HEK293 (cell line): Measurements from ENCODE around the gene CCDC87.

Source experiments
- ELK4 ChIP-seq: IDR thresholded peaks from 2 replicates; pipeline ENCODE4 v1.6.1; 2011; ENCODE audit warnings: mild to moderate bottlenecking, low read depth, low read length, borderline replicate concordance
- HIC1 ChIP-seq: fragments of 450-650 bp; formaldehyde crosslinking; IDR thresholded peaks from 2 replicates; pipeline ENCODE4 v1.5.1; 2016; ENCODE audit warnings: missing biosample characterization, missing genetic modification characterization
- KLF16 ChIP-seq: fragments of 450-650 bp; formaldehyde crosslinking; IDR thresholded peaks from 2 replicates; pipeline ENCODE4 v1.5.1; 2017; ENCODE audit warnings: missing biosample characterization, missing genetic modification characterization
- PRDM1 ChIP-seq: fragments of 450-650 bp; formaldehyde crosslinking; IDR thresholded peaks from 2 replicates; pipeline ENCODE4; 2016; ENCODE audit warnings: missing biosample characterization, missing genetic modification characterization
- SALL2 ChIP-seq: fragments of 450-650 bp; formaldehyde crosslinking; IDR thresholded peaks from 2 replicates; pipeline ENCODE4 v1.5.0; 2017; ENCODE audit warnings: missing biosample characterization, mild to moderate bottlenecking, missing genetic modification characterization, borderline replicate concordance
- TSHZ1 ChIP-seq: fragments of 450-650 bp; formaldehyde crosslinking; IDR thresholded peaks from 2 replicates; pipeline ENCODE4 v1.5.1; 2016; ENCODE audit warnings: missing biosample characterization, missing genetic modification characterization, borderline replicate concordance
- ZBTB11 ChIP-seq: fragments of 450-650 bp; formaldehyde crosslinking; conservative IDR thresholded peaks from 2 replicates; pipeline ENCODE4 v1.5.1; 2016; ENCODE audit warnings: low read depth, missing biosample characterization, missing genetic modification characterization
- ZFP3 ChIP-seq: fragments of 450-650 bp; formaldehyde crosslinking; IDR thresholded peaks from 2 replicates; pipeline ENCODE4 v1.5.1; 2016; ENCODE audit warnings: low read depth, missing biosample characterization, missing genetic modification characterization
- ZNF112 ChIP-seq: fragments of 450-650 bp; formaldehyde crosslinking; IDR thresholded peaks from 2 replicates; pipeline ENCODE4 v1.5.0; 2017; ENCODE audit warnings: missing biosample characterization, missing genetic modification characterization
- ZNF133 ChIP-seq: fragments of 450-650 bp; formaldehyde crosslinking; IDR thresholded peaks from 2 replicates; pipeline ENCODE4 v1.5.1; 2016; ENCODE audit warnings: missing biosample characterization, missing genetic modification characterization
- ZNF155 ChIP-seq: fragments of 450-650 bp; formaldehyde crosslinking; IDR thresholded peaks from 2 replicates; pipeline ENCODE4 v1.5.1; 2016; ENCODE audit warnings: missing biosample characterization, missing genetic modification characterization
- ZNF169 ChIP-seq: fragments of 450-650 bp; formaldehyde crosslinking; IDR thresholded peaks from 2 replicates; pipeline ENCODE4 v1.5.1; 2016; ENCODE audit warnings: missing biosample characterization, missing genetic modification characterization
- ZNF248 ChIP-seq: fragments of 450-650 bp; formaldehyde crosslinking; IDR thresholded peaks from 2 replicates; pipeline ENCODE4 v1.5.1; 2017; ENCODE audit warnings: missing biosample characterization, missing genetic modification characterization
- ZNF274 ChIP-seq, 2 experiments: fragments of 200-500 bp in 1 of 2; fragments of 450-650 bp in 1 of 2; sonication (Bioruptor generic) in 1 of 2; formaldehyde crosslinking in 1 of 2; IDR thresholded peaks; 2 replicates each; pipeline versions ENCODE4 v1.5.1 to v1.6.1; 2014 to 2016; ENCODE audit warnings: borderline replicate concordance in 1 of 2, inconsistent platforms in 1 of 2, low read length in 1 of 2, missing biosample characterization in 1 of 2, missing genetic modification characterization in 1 of 2
- ZNF292 ChIP-seq: fragments of 450-650 bp; formaldehyde crosslinking; IDR thresholded peaks from 2 replicates; pipeline ENCODE4 v1.5.1; 2016; ENCODE audit warnings: low read depth, missing biosample characterization, missing genetic modification characterization, borderline replicate concordance
- ZNF302 ChIP-seq: fragments of 450-650 bp; formaldehyde crosslinking; IDR thresholded peaks from 2 replicates; pipeline ENCODE4 v1.5.1; 2016; ENCODE audit warnings: missing biosample characterization, missing genetic modification characterization, low read depth
- ZNF488 ChIP-seq: fragments of 450-650 bp; formaldehyde crosslinking; IDR thresholded peaks from 2 replicates; pipeline ENCODE4 v1.5.1; 2016; ENCODE audit warnings: missing biosample characterization, missing genetic modification characterization
- ZNF544 ChIP-seq: fragments of 450-650 bp; formaldehyde crosslinking; IDR thresholded peaks from 2 replicates; pipeline ENCODE4 v1.5.0; 2017; ENCODE audit warnings: missing biosample characterization, missing genetic modification characterization
- ZNF629 ChIP-seq: fragments of 450-650 bp; formaldehyde crosslinking; IDR thresholded peaks from 2 replicates; pipeline ENCODE4 v1.5.1; 2017; ENCODE audit warnings: missing biosample characterization, missing genetic modification characterization
- ZNF639 ChIP-seq: fragments of 450-650 bp; formaldehyde crosslinking; IDR thresholded peaks from 2 replicates; pipeline ENCODE4 v1.5.1; 2016; ENCODE audit warnings: missing biosample characterization, missing genetic modification characterization
- ZNF670 ChIP-seq: fragments of 450-650 bp; formaldehyde crosslinking; IDR thresholded peaks from 2 replicates; pipeline ENCODE4 v1.5.1; 2016; ENCODE audit warnings: missing biosample characterization, missing genetic modification characterization, low read depth
- ZNF837 ChIP-seq: fragments of 450-650 bp; formaldehyde crosslinking; IDR thresholded peaks from 2 replicates; pipeline ENCODE4 v1.5.1; 2016; ENCODE audit warnings: missing biosample characterization, missing genetic modification characterization
- ZSCAN4 ChIP-seq: fragments of 450-650 bp; formaldehyde crosslinking; IDR thresholded peaks from 2 replicates; pipeline ENCODE4 v1.5.1; 2017; ENCODE audit warnings: missing biosample characterization, missing genetic modification characterization

Gene CCDC87

GRCh38 chr11:66592457-66593302, at the start of gene CCDC87, which contains the start of gene CCS (continued):
- TF ChIP-seq ZNF248 (tag by site-specific recombination): no peak
- TF ChIP-seq HIC1 (tag by site-specific recombination): no peak
- no peak for TF ChIP-seq ZSCAN4 (tag by site-specific recombination)
- no peak for TF ChIP-seq KLF16
- no peak for TF ChIP-seq ZNF544 (tag by site-specific recombination)
- no peak for TF ChIP-seq ZNF112 (tag by site-specific recombination)
- TF ChIP-seq ZNF274 (IDR thresholded peaks at IDR 0.05; ENCODE audit: low read length): no peak
- TF ChIP-seq ZNF274 (tag by site-specific recombination; IDR thresholded peaks at IDR 0.05; ENCODE audit: borderline replicate concordance): no peak
- TF ChIP-seq ZNF670 (tag by site-specific recombination): no peak
- TF ChIP-seq ZFP3: no peak
- no peak for TF ChIP-seq ZNF639
- no peak for TF ChIP-seq ZNF302
- no peak for TF ChIP-seq ZNF488 (tag by site-specific recombination)
- TF ChIP-seq ZNF837 (tag by site-specific recombination): no peak
- TF ChIP-seq TSHZ1 (tag by site-specific recombination): no peak
- no peak for TF ChIP-seq SALL2 (tag by site-specific recombination)
- TF ChIP-seq ZNF292 (tag by site-specific recombination): no peak
- TF ChIP-seq PRDM1 (tag by site-specific recombination): no peak
- TF ChIP-seq ZNF155 (tag by site-specific recombination): no peak
- no peak for TF ChIP-seq ZNF629 (tag by site-specific recombination)
- TF ChIP-seq ZBTB11 (tag by site-specific recombination): no peak
- no peak for TF ChIP-seq ZNF169 (tag by site-specific recombination)
- TF ChIP-seq ZNF133 (tag by site-specific recombination): no peak
- no peak for TF ChIP-seq ELK4
